ENCODE measurements around the gene KLHL22. TPM values are rescaled to one million over a fixed set of nuclear protein-coding genes. Genes with fewer than 3 reads are reported as not detected.
A peak's percentile ranks its signal among the peaks of the same experiment; 100 is the strongest.

The KLHL22 gene
- total and polyA plus RNA-seq, 4 donors, result 5.3 to 29.9 (median 20.4) TPM

DNA sequence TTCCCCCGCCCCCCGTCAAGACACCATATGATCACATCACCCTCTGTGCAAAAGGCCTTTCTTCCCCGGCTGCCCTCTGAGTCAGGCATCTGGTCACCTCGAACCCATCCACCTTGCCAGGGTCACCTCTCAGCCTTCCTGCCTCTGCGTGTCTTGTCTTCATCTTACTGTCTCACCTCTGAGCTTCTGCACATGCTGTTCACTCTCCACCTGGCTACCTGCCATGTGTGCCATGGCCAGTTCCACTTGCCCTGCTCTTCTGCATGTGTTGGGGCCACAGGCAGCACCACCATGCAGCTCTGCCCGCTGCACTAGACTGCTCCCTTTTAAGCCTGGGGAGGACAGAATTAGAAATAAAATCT, 91.8 kb downstream of the KLHL22 start:
- ATAC-seq (ENCODE audit: low FRiP score) (no peak), DNase-seq (peak in 1 of 2 donors; percentile 64)
- Histone ChIP-seq H3K9me3 (ENCODE audit: control insufficient read depth, low read length) (no peaks in the 10 kb centered on the region), H3K4me3 (ENCODE audit: low read length in 2 of 2) (no peak overlapping the region), H3K27ac (ENCODE audit: low read depth in 1 of 2, low read length in 2 of 2) (no peak overlapping the region), H3K27me3 (ENCODE audit: control insufficient read depth in 1 of 2, insufficient read depth in 2 of 2, low read length in 1 of 2) (no peaks in the 10 kb centered on the region), H3K4me1 (ENCODE audit: control insufficient read depth in 1 of 2, insufficient read depth in 2 of 2, low read length in 2 of 2) (no peaks in the 10 kb centered on the region), H3K36me3 (ENCODE audit: control insufficient read depth in 1 of 2, insufficient read depth in 2 of 2, low read length in 1 of 2) (peaks cover 0 to 10% of the 10 kb centered on the region in 2 donors)
- intact Hi-C loops (cut with DNase I), result no loop called here
- WGBS, 2 donors, result 94 to 96% methylated on average over 6 of the region's 6 CpGs

DNA sequence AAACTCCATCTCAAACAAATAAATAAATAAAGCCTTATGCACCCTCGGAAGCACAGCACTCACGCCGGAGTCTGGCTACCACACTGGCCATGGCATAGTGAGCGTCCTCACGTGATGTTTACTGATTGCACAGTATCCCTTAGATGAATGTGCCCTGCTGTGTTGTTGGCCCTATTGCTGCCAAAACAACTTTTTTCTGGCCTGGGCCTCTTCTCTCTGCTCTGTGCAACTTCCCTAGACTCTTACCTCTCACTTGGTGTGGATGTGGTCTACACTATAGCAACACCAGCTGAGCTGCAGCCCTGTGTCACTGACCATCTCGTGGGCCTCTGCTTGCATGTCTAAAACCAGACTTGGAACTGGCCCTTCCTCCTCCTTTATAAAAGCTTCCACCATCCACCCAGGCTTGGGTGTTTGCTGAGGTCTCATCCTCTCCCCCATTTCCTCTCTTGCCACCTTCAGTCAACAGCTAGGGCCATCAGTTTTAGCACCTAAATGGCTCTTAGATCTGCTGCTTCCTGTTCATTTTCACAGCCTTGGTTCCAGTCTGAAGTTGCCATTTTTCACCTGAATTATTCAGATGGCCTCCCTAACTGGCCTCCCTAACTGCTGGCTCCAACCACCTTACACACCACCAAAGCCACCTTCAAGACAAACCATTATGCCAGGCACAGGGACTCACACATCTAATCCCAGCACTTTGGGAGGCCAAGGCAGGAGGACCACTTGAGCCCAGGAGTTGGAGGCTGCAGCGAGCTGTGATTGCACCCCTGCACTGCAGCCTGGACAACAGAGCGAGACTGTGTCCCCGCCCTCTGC, 92.4 kb downstream of the KLHL22 start:
- ATAC-seq (ENCODE audit: low FRiP score) (no peak), DNase-seq (peak in 1 of 2 donors; percentile 48)
- H3K36me3 ChIP-seq (ENCODE audit: control insufficient read depth in 1 of 2, insufficient read depth in 2 of 2, low read length in 1 of 2), result peaks cover 0 to 10% of the 10 kb centered on the region in 2 donors
- intact Hi-C loops (cut with DNase I), result no loop called here
- H3K9me3 ChIP-seq (ENCODE audit: control insufficient read depth, low read length), result no peaks in the 10 kb centered on the region
- 93 to 95% methylated on average over 9 of the region's 9 CpGs for WGBS, 2 donors
- no peaks in the 10 kb centered on the region for H3K27me3 ChIP-seq (ENCODE audit: control insufficient read depth in 1 of 2, insufficient read depth in 2 of 2, low read length in 1 of 2)
- H3K4me1 ChIP-seq (ENCODE audit: control insufficient read depth in 1 of 2, insufficient read depth in 2 of 2, low read length in 2 of 2), result no peaks in the 10 kb centered on the region
- H3K4me3 ChIP-seq (ENCODE audit: low read length in 2 of 2), result no peak overlapping the region
- H3K27ac ChIP-seq (ENCODE audit: low read depth in 1 of 2, low read length in 2 of 2), result no peak overlapping the region

DNA sequence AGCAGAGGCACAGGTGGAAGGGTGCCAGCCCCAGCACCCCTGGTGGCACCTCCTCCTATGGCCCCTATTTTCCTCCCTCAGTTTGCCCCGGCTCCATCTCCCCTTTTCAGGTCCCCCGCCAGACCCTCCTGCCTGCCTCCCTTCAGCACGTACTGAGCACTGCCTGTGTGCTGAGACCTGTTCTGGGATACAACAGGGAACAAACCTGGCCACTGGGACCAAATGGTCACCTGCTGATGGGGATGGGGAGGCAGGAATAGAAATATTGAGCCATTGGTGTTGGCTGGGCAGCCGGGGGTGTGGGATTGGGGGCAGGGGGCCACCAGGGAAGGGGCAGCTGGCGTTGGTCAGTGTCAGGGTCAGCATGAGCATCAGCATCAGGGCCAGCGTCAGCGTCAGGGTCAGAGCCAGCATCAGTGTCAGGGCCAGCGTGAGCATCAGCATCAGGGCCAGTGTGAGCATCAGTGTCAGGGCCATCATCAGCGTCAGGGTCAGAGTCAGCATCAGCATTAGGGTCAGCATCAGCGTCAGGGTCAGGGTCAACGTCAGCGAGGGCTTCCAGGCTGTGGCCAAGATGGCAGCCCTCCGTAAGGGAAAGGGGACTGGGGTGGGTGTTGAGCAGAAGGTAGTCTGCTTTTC, 94.1 kb downstream of the KLHL22 start:
- H3K4me1 ChIP-seq (ENCODE audit: control insufficient read depth in 1 of 2, insufficient read depth in 2 of 2, low read length in 2 of 2), result no peaks in the 10 kb centered on the region
- intact Hi-C loops (cut with DNase I), result no loop called here
- no peaks in the 10 kb centered on the region for H3K27me3 ChIP-seq (ENCODE audit: control insufficient read depth in 1 of 2, insufficient read depth in 2 of 2, low read length in 1 of 2)
- no peak overlapping the region for H3K27ac ChIP-seq (ENCODE audit: low read depth in 1 of 2, low read length in 2 of 2)
- ATAC-seq (ENCODE audit: low FRiP score) (no peak), DNase-seq (peak in 1 of 2 donors; percentile 45)
- no peaks in the 10 kb centered on the region for H3K9me3 ChIP-seq (ENCODE audit: control insufficient read depth, low read length)
- peaks cover 0 to 8% of the 10 kb centered on the region in 2 donors for H3K36me3 ChIP-seq (ENCODE audit: control insufficient read depth in 1 of 2, insufficient read depth in 2 of 2, low read length in 1 of 2)
- WGBS, 2 donors, result 95 to 96% methylated on average over 13 of the region's 13 CpGs
- no peak overlapping the region for H3K4me3 ChIP-seq (ENCODE audit: low read length in 2 of 2)

DNA sequence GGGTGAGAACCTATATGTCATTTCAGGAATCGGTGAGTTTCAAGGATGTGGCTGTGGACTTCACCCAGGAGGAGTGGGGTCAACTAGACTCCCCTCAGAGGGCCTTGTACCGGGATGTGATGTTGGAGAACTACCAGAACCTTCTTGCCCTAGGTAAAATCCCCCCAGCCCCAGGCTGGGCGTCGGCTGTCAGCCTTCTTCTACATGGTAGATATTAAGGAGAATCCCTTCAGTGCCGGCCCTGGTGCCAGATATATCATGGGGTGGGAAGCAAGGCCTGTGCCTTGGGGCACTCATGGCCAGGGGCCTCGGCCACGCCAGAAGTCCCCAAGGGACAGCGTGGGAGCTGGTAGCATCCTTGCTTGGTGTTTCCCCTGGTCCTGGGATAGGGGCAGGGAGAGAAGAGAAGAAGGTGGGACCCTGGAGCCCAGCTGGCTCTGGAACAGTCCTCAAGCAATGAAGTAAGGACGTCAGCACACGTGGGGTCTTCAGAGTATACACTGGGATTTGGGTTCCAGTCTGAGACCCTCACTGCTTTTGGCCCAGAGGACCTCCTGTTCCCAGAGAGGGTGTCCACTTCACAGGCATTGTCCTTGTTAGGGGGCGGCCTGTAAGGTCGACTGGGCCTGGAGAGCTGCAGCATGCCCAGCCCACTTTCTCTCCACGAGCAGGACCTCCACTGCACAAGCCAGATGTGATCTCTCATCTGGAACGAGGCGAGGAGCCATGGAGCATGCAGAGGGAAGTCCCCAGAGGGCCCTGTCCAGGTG, 94.8 kb downstream of the KLHL22 start:
- intact Hi-C loops (cut with DNase I), result no loop called here
- Histone ChIP-seq H3K4me1 (ENCODE audit: control insufficient read depth in 1 of 2, insufficient read depth in 2 of 2, low read length in 2 of 2) (no peaks in the 10 kb centered on the region), H3K9me3 (ENCODE audit: control insufficient read depth, low read length) (no peaks in the 10 kb centered on the region), H3K4me3 (ENCODE audit: low read length in 2 of 2) (no peak overlapping the region), H3K36me3 (ENCODE audit: control insufficient read depth in 1 of 2, insufficient read depth in 2 of 2, low read length in 1 of 2) (peaks cover 0 to 2% of the 10 kb centered on the region in 2 donors), H3K27me3 (ENCODE audit: control insufficient read depth in 1 of 2, insufficient read depth in 2 of 2, low read length in 1 of 2) (no peaks in the 10 kb centered on the region), H3K27ac (ENCODE audit: low read depth in 1 of 2, low read length in 2 of 2) (no peak overlapping the region)
- ATAC-seq (ENCODE audit: low FRiP score) (no peak), DNase-seq (peak in 1 of 2 donors; percentile 43)
- 90 to 92% methylated on average over 15 of the region's 15 CpGs for WGBS, 2 donors

DNA sequence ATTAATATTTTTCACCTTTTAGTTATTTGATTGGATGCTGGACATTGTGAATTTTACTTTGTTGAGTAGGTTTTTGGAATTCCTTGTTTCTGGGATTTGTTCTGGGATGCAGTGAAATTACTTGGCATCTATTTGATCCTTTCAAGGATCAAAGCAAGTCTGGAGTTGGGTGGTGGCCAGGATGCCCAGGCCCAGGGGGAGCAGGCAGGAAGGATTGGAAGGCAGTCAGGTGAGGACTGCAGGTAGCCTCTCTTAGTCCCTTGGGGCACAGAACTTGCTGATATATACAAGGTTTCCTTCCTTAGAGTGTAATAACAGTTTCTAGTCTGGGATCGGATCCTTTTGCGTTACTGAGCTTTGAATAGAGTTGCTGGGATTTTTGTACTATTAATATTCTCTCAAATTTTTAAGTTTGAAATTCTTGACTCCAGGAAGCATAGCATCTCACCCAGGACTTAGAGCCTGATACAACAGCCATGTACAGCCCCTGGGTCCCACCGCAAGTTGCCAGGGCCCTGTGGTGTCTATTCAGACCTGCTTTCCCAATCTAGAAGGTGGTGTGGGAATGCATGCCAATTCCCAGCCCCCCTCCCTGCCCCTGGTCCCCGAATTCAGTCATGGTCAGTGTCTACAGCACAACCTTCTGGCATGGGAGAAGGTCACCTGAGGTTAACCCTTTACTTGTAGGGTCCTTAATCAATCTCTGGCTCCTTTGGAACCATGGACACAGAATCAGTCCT, 95.6 kb downstream of the KLHL22 start:
- no peaks in the 10 kb centered on the region for H3K9me3 ChIP-seq (ENCODE audit: control insufficient read depth, low read length)

DNA sequence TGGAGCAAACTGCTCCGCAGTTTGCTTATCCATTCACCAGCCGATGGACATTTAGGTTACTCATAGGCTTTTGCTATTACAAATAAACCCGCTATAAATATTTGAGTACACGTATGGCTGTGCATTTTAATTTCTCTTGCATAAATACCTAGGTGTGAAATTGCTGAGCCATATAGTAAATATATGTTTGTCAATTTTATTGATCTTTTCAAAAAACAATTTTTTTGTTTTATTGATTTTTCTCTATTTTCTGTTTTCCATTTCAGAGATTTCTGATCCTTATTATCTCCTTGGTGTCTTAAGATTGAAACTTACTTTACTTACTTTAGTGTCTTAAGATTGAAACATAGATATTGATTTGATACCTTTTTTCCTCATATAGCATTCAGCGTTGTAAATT, 97.2 kb downstream of the KLHL22 start:
- Histone ChIP-seq H3K27me3 (ENCODE audit: control insufficient read depth in 1 of 2, insufficient read depth in 2 of 2, low read length in 1 of 2) (no peaks in the 10 kb centered on the region), H3K36me3 (ENCODE audit: control insufficient read depth in 1 of 2, insufficient read depth in 2 of 2, low read length in 1 of 2) (no peaks in the 10 kb centered on the region), H3K4me3 (ENCODE audit: low read length in 2 of 2) (no peak overlapping the region), H3K27ac (ENCODE audit: low read depth in 1 of 2, low read length in 2 of 2) (no peak overlapping the region), H3K4me1 (ENCODE audit: control insufficient read depth in 1 of 2, insufficient read depth in 2 of 2, low read length in 2 of 2) (peaks cover 0 to 2% of the 10 kb centered on the region in 2 donors), H3K9me3 (ENCODE audit: control insufficient read depth, low read length) (no peaks in the 10 kb centered on the region)
- intact Hi-C loops (cut with DNase I), result no loop called here
- ATAC-seq (ENCODE audit: low FRiP score), result no peak
- 94 to 95% methylated on average over 5 of the region's 5 CpGs for WGBS, 2 donors
- DNase-seq, result no peak

More for the DNA sequence above, 95.6 kb downstream of the KLHL22 start:
- WGBS, 2 donors, result 58 to 81% methylated on average over 4 of the region's 4 CpGs
- ATAC-seq (ENCODE audit: low FRiP score), result no peak
- Histone ChIP-seq H3K27ac (ENCODE audit: low read depth in 1 of 2, low read length in 2 of 2) (no peak overlapping the region), H3K4me3 (ENCODE audit: low read length in 2 of 2) (no peak overlapping the region), H3K27me3 (ENCODE audit: control insufficient read depth in 1 of 2, insufficient read depth in 2 of 2, low read length in 1 of 2) (no peaks in the 10 kb centered on the region), H3K4me1 (ENCODE audit: control insufficient read depth in 1 of 2, insufficient read depth in 2 of 2, low read length in 2 of 2) (peaks cover 0 to under 1% of the 10 kb centered on the region in 2 donors), H3K36me3 (ENCODE audit: control insufficient read depth in 1 of 2, insufficient read depth in 2 of 2, low read length in 1 of 2) (no peaks in the 10 kb centered on the region)
- intact Hi-C loops (cut with DNase I), result no loop called here
- DNase-seq, result peak in 1 of 2 donors; percentile 37

DNA sequence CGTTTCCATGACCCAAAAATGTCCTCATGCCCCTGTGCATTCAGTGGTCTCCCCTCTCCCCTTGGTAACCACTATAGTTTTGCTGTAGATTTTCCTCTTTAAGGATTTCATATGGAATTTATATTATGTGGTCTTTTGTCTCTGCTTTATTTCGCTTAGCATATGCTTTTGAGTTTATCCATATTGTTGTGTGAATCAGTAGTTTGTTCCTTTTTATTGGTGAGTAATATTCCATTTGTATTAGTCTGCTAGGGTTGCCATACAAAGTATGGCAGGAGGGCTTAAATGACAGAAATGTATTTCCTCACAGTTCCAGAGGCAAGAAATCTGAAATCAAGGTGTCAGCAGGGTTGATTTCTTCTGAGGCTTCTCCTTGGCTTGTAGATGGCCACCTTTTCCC, 98.1 kb downstream of the KLHL22 start:
- WGBS, 2 donors, result 91 to 97% methylated on average over 2 of the region's 2 CpGs
- H3K27ac ChIP-seq (ENCODE audit: low read depth in 1 of 2, low read length in 2 of 2), result no peak overlapping the region
- DNase-seq (no peak), ATAC-seq (ENCODE audit: low FRiP score) (no peak)
- peaks cover 0 to 2% of the 10 kb centered on the region in 2 donors for H3K4me1 ChIP-seq (ENCODE audit: control insufficient read depth in 1 of 2, insufficient read depth in 2 of 2, low read length in 2 of 2)
- intact Hi-C loops (cut with DNase I), result no loop called here
- no peaks in the 10 kb centered on the region for H3K9me3 ChIP-seq (ENCODE audit: control insufficient read depth, low read length)
- no peak overlapping the region for H3K4me3 ChIP-seq (ENCODE audit: low read length in 2 of 2)
- H3K27me3 ChIP-seq (ENCODE audit: control insufficient read depth in 1 of 2, insufficient read depth in 2 of 2, low read length in 1 of 2), result no peaks in the 10 kb centered on the region
- H3K36me3 ChIP-seq (ENCODE audit: control insufficient read depth in 1 of 2, insufficient read depth in 2 of 2, low read length in 1 of 2), result no peaks in the 10 kb centered on the region

DNA sequence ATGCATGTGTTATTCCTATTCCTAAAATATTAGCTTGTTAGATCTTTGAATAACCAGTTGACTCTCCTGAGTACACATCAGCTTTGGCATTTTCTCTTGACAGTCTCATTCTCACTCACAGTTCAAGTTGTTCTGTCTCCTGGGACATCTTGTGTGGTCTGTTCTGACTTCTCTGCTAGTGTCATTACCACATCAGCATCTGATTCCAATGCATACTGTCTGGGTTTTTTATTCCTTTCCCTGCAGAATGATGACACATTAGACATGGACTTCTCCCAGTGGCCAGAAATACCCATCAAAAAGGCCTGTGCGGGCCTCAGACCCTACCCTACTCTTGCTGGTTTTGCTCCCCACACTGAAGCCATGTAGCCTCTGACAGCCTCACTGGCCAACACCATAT, 99.0 kb downstream of the KLHL22 start:
- H3K36me3 ChIP-seq (ENCODE audit: control insufficient read depth in 1 of 2, insufficient read depth in 2 of 2, low read length in 1 of 2), result no peaks in the 10 kb centered on the region
- no peak overlapping the region for H3K4me3 ChIP-seq (ENCODE audit: low read length in 2 of 2)
- no peak overlapping the region for H3K27ac ChIP-seq (ENCODE audit: low read depth in 1 of 2, low read length in 2 of 2)
- H3K9me3 ChIP-seq (ENCODE audit: control insufficient read depth, low read length), result no peaks in the 10 kb centered on the region
- H3K4me1 ChIP-seq (ENCODE audit: control insufficient read depth in 1 of 2, insufficient read depth in 2 of 2, low read length in 2 of 2), result peaks cover 0 to 2% of the 10 kb centered on the region in 2 donors
- intact Hi-C loops (cut with DNase I), result no loop called here
- H3K27me3 ChIP-seq (ENCODE audit: control insufficient read depth in 1 of 2, insufficient read depth in 2 of 2, low read length in 1 of 2), result no peaks in the 10 kb centered on the region
- WGBS, 2 donors, result 90 to 92% methylated on average over 1 of the region's 1 CpG
- ATAC-seq (ENCODE audit: low FRiP score) (no peak), DNase-seq (no peak)

All from aorta (tissue), 5 donors.